ENCODE measurements around the gene BANK1.

DNA sequence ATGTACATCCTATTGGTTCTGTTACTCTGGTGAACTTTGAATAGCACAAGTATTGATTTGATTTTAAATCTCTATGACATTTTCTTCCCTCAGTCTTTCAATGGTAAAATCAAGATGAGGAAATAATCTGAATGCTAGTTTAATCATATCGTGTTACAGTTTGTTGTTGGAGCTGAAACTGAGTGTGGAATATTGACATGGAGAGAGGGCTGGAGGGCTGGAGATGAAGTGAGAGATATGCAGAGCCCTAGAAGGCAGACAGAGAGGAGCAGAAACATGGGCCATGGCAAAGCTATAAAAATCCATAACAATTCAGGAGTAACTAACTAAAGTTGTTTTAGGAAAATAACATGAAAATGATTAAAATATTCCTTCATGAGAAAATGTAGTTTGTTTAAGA, 141.1 kb downstream of the BANK1 start:
- TF ChIP-seq, protein P1, sequence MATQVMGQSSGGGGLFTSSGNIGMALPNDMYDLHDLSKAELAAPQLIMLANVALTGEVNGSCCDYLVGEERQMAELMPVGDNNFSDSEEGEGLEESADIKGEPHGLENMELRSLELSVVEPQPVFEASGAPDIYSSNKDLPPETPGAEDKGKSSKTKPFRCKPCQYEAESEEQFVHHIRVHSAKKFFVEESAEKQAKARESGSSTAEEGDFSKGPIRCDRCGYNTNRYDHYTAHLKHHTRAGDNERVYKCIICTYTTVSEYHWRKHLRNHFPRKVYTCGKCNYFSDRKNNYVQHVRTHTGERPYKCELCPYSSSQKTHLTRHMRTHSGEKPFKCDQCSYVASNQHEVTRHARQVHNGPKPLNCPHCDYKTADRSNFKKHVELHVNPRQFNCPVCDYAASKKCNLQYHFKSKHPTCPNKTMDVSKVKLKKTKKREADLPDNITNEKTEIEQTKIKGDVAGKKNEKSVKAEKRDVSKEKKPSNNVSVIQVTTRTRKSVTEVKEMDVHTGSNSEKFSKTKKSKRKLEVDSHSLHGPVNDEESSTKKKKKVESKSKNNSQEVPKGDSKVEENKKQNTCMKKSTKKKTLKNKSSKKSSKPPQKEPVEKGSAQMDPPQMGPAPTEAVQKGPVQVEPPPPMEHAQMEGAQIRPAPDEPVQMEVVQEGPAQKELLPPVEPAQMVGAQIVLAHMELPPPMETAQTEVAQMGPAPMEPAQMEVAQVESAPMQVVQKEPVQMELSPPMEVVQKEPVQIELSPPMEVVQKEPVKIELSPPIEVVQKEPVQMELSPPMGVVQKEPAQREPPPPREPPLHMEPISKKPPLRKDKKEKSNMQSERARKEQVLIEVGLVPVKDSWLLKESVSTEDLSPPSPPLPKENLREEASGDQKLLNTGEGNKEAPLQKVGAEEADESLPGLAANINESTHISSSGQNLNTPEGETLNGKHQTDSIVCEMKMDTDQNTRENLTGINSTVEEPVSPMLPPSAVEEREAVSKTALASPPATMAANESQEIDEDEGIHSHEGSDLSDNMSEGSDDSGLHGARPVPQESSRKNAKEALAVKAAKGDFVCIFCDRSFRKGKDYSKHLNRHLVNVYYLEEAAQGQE (IDR thresholded peaks at IDR 0.05; ENCODE audit: low read depth) = no peak
- TF ChIP-seq EZH2 (IDR thresholded peaks at IDR 0.05) = no peak
- TF ChIP-seq, protein P2, sequence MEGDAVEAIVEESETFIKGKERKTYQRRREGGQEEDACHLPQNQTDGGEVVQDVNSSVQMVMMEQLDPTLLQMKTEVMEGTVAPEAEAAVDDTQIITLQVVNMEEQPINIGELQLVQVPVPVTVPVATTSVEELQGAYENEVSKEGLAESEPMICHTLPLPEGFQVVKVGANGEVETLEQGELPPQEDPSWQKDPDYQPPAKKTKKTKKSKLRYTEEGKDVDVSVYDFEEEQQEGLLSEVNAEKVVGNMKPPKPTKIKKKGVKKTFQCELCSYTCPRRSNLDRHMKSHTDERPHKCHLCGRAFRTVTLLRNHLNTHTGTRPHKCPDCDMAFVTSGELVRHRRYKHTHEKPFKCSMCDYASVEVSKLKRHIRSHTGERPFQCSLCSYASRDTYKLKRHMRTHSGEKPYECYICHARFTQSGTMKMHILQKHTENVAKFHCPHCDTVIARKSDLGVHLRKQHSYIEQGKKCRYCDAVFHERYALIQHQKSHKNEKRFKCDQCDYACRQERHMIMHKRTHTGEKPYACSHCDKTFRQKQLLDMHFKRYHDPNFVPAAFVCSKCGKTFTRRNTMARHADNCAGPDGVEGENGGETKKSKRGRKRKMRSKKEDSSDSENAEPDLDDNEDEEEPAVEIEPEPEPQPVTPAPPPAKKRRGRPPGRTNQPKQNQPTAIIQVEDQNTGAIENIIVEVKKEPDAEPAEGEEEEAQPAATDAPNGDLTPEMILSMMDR (IDR thresholded peaks at IDR 0.05 in 2 of 3, conservative IDR thresholded peaks at IDR 0.05 in 1 of 3; ENCODE audit: borderline replicate concordance in 1 of 3, insufficient read depth in 1 of 3, low read depth in 2 of 3, low read length in 2 of 3) = no peak
- no peak for TF ChIP-seq POLR2AphosphoS5 (IDR thresholded peaks at IDR 0.05; ENCODE audit: low read depth, low read length)
- no peak for TF ChIP-seq POLR2A (IDR thresholded peaks at IDR 0.05; ENCODE audit: borderline replicate concordance, extremely low read depth, insufficient read depth, insufficient read length)
- TF ChIP-seq YY1 (IDR thresholded peaks at IDR 0.05; ENCODE audit: extremely low read depth, insufficient replicate concordance, low read depth, low read length) = no peak
- no peak for TF ChIP-seq ZBTB33 (IDR thresholded peaks at IDR 0.05; ENCODE audit: extremely low read depth, insufficient replicate concordance, low read length)
- no peak for TF ChIP-seq CEBPB (IDR thresholded peaks at IDR 0.05; ENCODE audit: low read depth)
- no peak for TF ChIP-seq JUND (IDR thresholded peaks at IDR 0.05)
- TF ChIP-seq ZNF274 (IDR thresholded peaks at IDR 0.05; ENCODE audit: low read depth, low read length) = no peak
- TF ChIP-seq FOSL1 (IDR thresholded peaks at IDR 0.05; ENCODE audit: low read depth) = no peak

All from HCT116 (cell line).